GM20431 (cell line): ENCODE results near the gene PPHLN1.

Experiments used
- in situ Hi-C: fragments of 300-500 bp; cut with MseI, MboI; formaldehyde crosslinking; loops from one replicate; pipeline ENCODE4 v1.15.0; 2020; ENCODE audit warnings: low sequenced_read_pairs; ENCODE audit not compliant: unreplicated experiment

The PPHLN1 gene, protein sequence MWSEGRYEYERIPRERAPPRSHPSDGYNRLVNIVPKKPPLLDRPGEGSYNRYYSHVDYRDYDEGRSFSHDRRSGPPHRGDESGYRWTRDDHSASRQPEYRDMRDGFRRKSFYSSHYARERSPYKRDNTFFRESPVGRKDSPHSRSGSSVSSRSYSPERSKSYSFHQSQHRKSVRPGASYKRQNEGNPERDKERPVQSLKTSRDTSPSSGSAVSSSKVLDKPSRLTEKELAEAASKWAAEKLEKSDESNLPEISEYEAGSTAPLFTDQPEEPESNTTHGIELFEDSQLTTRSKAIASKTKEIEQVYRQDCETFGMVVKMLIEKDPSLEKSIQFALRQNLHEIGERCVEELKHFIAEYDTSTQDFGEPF

DNA sequence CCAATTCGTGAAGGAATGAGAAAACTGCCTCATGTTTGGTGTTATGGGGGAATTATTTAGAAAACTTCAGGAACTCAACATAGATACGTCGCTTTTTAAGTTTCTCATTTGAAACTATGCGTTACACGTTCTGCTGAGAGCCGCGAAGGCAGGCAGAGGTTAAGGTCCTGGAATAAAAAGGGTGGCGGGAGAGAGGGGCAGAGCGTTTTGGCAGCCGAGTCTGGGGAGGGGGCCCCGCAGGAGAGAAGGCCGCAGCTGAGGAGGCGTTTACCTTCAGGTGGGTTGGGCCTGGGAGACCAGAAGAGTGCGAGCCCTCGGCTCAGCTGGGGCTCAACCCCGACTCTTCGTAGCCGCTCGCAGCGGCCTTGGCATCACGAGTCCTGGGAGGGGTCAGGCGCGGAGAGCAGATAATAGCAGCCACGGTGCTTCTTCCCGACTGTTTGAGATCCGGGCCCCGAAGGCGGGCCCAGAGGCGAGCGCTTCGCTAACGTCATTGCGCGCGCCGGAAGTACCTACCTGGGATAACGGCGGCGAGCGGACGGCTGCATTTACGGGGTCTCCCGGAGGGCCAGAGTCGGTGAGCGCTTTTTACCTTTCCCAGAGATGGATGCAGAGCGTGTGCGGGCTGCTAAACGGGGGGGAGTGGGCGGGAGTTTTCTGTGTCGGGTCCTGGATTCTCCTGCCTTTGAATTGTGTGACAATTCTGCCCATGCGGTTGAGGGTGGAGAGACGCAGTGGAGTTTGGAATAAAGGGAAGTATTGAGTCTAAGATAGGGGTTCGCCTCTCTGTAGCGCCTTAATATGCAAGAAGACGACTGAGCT is at the start of gene PPHLN1, which contains the start of gene ZCRB1:
Gene PPHLN1, plus strand, starts transcription at position 515 of the 822 bp plus-strand sequence. CDS start 9,736 bp downstream, outside the sequence.
Gene ZCRB1, minus strand, starts transcription at position 442 of the 822 bp plus-strand sequence. CDS start 1,992 bp downstream, outside the sequence.
- in situ Hi-C loops, result no loop called here

DNA sequence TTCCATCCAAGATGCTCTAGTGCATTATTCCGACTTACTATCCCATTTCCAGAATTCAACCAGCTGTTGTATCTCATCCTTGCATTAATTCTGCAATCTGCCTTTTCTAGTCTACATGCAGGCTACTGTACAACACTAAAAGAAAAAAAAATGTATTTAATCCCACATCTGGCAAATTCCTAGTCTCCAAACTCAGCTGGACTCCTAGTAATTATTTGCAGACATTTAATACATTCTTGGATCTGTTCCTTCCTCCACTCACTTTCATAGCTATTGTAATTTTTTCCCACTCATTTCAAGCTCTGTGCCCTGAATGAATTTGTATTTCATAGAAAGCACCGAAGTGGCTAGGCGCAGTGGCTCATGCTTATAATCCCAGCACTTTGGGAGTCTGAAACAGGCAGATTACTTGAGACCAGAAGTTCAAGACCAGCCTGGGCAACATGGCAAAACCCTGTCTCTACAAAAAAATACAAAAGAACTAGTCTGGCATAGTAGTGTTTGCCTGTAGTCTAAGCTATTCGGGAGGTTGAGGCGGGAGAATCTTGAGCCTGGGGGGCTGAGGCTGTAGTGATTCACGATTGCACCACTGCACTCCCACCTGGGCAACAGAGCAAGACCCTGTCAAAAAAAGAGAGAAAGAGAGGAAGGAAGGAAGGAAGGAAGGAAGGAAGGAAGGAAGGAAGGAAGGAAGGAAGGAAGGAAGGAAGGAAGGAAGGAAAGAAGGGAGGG is 48.4 kb upstream of the PPHLN1 start:
- in situ Hi-C loops, result no loop called here

DNA sequence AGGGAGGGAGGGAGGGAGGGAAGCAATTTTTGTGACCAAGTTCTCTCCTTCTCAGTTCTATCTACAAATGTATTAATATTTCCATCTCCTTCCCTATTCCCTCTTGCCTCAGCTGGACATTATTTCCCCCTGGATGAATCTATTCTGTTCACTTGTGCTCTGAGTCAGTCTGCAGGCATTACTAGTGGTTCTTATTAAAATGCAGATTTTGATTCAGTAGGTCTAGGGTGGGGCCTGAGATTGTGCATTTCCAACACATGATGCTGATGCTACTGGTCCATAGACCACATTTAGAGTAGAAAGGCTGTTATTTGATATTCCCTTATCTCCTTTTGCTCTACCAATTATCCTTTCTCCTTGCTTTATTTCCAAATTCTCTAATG is 47.8 kb upstream of the PPHLN1 start:
- in situ Hi-C loops, result no loop called here

DNA sequence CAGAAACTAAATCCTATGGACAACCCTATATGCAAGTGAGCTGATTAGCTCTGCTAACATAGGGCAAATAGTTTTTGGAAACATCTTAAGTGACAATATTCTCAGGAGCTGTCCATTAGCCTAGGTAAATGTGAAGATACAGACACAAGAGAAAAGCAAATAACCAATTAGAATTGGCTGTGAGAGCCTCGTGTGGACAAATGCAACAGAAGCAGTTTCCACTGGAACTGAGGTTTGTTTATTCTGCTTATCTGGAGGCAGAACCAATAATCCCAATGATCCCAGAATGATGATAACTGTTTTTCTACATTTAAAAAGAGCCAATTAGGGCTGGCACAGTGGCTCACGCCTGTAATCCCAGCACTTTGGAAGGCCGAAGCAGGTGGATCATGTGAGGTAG is 44.7 kb upstream of the PPHLN1 start:
- in situ Hi-C loops, result no loop called here

DNA sequence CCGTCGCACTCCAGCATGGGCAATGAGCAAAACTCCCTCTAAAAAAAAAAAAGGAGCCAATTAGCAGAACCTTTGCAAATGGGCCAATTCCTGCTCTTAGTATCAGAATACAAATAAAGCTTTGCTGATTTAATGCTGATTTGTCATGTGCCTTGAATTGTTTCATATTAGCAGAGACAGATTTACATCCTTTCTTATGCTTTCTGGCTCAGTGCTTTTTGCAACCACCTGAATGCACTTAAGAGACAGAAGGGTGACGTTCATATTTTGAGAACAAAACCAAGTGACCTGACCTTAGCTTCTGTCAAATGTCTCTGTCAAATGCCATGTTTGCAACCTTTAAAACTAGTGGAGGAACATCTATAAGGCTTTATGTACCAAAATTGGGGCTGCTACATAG is 44.1 kb upstream of the PPHLN1 start:
- in situ Hi-C loops, result no loop called here

DNA sequence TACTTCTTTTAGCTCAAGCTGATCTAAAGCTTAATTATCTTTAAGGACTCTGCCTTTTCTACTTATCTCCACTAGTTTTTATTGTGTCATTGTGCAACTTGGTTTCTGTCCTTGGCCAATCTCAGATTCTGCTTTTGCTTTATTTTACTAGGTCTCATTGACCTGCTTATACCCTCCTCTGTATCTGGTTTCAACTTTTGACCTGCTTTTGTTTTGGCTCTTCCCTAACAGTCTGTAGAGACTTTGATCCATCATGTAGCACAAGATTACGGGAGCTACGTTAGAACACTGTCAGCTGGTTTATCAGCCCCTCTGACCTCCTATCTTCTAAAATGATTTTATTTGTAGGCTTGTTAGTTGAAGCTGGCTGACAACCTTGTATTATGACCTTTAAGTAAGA is 43.7 kb upstream of the PPHLN1 start:
- in situ Hi-C loops, result no loop called here

DNA sequence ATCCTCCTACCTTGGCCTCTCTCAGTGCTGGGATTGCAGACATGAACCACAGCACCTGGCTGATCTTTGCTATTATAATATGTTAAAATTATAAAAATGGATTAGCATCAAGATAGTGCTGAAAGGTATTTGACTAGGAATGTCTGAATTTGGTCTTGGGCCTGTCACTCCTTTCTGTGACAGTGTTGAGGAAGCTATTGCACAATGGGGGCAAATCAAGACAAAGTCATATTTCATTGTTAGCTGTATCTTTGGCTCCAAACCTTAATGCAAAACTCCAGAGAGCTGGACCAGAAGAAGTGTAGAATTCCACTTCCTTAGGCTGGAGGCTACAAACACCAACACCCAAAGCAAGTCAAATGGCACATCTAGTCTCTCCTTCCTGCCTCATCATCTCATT is 42.2 kb upstream of the PPHLN1 start:
- in situ Hi-C loops, result no loop called here

DNA sequence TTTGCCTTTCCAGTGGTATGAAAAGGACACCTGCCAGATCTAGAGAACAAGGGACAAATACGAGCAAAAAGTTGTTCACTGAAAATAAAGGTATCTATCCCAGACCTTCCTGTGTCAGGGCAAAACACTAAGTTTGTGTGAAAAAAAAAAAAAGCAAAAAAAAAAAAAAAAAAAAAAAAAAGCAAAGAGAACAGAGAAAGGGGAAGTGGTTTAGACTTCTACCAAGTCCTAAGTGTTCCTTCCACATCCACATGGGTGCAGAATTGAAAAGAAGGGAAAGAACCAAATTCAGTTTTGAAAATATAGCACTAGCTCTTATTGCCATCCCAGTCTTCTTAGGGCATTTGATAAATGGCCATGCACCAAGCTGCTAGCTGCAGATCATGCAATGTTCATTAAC is 41.8 kb upstream of the PPHLN1 start:
- in situ Hi-C loops, result no loop called here

DNA sequence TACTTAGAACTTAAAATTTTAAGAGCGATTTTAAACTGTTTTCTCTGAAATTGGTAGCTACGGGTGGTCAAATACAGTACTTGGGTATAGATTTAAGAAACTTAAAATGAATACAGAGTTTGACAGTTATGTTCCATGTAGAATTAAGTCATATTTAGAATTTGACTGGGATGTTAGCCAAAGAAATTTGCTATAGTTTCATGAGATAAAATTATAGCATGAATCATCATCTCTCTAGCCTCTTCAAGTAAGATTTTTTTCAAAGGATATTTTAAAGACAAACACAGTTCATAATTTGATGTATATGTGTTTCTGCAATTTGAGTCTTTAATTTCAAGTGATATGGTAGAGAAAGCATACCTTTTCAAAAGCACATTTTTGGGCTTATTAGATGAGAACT is 41.1 kb upstream of the PPHLN1 start:
- in situ Hi-C loops, result no loop called here

DNA sequence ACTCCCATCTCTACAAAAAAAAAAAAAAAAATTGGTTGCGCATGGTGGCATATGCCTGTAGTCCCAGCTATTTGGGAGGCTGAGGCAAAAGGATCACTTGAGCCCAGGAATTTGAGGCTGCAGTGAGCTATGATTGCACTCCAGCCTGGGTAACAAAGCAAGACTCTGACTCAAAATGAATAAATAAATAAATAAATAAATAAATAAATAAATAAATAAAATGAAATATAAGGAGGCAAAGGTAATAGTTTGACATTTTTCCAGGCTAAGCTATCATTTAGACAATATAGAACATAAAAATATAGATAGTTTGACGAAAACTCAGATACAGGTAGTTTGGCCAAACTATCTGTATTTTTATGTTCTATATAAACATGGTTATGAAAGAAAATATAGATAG is 40.5 kb upstream of the PPHLN1 start:
- in situ Hi-C loops, result no loop called here

DNA sequence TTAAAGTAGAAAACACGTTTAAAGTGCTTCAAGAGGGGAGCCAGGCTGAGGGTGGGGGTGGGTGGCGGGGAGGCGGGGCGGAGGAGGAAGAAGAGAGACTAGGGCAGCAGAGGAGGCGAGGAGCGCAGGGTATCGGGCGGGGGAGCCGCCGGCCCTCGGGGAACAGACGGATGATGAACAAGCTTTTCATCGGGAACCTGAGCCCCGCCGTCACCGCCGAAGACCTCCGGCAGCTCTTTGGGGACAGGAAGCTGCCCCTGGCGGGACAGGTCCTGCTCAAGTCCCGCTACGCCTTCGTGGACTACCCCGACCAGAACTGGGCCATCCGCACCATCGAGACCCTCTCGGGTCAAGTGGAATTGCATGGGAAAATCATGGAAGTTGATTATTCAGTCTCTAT is 39.2 kb upstream of the PPHLN1 start:
- in situ Hi-C loops, result no loop called here

DNA sequence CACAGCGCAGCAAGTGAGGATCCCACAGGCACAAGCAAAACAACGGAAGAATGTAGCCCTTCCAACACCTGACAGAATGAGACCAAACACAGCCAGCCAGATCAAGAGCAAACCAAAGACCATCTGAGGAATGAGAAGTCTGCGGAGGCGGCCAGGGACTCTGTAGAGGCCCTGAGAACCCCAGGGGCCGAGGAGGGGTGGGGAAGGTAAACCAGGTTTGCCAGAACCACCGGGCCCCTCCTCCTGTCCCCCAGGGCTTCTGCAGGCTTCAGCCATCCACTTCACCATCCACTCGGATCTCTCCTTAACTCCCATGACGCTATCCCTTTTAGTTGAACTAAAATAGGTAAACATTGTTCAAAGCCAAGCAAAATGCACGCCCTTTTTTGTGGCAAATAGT is 37.4 kb upstream of the PPHLN1 start:
- in situ Hi-C loops, result no loop called here

DNA sequence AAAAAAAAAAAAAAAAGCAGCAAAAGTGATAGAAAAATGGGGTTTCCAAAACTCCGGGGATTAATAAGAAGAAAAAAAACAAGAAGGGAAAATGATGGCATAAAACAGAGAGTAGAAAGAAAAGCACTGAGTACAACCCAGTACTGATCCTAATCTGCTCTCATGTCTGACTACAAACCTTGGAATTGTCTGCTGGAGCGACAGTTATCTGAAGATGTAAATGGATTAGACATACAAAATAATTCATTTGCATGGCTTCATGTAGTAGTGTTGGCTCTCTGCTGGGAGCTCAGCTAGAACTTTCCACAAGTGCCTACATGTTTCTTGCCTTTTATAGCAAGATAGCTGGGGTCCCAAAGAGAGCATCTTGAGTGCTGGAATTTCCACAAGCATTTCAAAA is 34.3 kb upstream of the PPHLN1 start:
- in situ Hi-C loops, result no loop called here

DNA sequence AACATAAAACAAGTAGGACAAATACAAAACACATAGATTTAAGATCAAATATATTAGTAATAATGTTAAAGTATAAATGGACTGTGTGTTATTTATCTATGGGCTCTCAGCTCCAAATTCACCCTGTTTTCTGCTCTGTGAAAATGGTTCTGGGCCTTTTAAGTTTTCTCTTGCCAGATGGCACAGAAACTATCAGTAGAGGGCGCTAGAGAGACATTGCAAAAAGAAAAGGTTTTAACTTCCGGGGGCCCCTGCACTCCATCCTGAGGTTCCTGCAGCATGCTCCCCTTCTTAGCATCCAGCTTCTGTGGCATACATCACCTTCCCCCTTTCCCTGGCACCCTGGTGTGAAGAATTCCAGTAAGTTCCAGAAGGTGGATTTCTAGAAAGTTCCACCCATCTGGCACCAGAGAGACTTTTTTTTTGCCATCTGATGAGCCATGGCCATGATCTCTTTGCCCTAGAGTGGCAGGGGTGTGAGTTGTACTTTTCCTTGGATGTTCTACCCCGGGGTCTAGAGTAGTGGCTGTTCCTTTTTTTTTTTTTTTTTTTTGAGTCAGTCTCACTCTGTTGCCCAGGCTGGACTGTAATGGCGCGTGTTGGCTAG is 29.4 kb upstream of the PPHLN1 start:
- in situ Hi-C loops, result no loop called here

DNA sequence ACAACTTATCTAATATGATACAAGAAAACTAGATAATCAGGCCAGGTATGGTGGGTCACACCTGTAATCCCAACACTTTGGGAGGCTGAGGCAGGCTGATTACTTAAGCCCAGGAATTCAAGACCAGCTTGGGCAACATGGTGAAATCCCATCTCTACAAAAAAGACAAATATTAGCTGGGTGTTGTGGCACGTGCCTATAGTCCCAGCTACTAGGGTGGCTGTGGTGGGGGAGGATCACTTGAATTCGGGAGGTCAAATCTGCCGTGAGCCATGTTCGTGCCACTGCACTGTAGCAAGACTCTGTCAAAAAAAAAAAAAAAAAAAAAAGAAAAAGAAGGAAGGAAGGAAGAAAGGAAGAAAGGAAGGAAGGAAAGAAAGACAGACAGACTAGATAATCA is 27.1 kb upstream of the PPHLN1 start:
- in situ Hi-C loops, result no loop called here

DNA sequence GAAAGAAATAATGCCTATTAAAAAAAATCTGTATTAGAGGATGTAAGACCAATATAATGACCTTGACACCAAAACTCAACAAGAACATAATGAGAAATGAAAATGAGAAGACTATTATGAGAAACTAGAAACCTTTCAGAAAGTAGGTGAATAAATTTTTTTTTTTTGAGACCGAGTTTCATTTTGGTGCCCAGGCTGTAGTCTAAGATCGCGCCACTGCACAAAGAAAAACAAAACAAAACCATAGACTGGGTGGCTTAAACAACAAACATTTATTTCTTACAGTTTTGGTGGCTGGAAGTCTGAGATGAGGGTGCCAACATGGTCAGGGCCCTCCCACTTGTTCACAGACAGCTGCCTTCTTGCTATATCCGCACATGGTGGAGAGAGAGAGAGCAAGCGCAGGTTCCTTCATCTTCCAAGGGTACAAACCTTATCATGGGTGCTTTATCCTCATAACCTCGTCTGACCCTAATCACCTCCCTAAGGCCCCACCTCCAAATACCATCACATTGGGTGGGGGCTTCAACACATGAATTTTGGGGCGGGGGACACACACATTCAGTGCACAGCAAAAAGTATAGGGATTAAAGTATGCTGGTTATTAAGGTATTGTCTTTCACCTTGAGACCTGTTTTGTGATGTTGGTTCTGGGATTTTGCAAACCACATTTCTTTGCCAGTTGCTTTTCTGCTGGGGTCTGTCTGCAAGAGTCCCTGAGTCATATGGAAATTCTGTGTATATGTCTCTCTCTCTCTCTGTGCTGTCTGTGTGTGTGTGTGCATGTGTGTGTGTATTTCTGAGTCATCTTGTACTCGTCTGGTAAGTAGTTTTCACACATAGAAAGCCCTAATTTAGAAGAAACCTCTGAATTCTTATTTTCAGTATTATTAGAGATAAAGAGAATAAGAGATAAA is 26.3 kb upstream of the PPHLN1 start:
- in situ Hi-C loops, result no loop called here

DNA sequence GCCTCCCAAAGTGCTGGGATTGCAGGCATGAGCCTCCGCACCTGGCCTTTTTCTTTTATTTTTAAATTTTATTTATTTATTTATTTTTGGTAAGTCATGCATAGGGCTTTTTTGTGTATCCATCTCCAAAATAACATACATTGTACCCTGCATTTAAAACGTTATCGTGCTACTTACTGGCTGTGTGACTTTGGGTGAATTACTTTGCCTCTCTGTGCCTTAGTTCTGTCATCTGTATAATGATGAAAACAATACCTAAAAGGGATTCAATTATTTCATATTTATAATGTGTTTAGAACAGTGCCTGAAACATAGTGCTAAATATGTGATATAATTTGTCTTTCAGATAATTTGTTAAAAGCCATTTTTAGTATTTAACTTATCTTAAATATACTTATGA is 19.7 kb upstream of the PPHLN1 start:
- in situ Hi-C loops, result no loop called here

DNA sequence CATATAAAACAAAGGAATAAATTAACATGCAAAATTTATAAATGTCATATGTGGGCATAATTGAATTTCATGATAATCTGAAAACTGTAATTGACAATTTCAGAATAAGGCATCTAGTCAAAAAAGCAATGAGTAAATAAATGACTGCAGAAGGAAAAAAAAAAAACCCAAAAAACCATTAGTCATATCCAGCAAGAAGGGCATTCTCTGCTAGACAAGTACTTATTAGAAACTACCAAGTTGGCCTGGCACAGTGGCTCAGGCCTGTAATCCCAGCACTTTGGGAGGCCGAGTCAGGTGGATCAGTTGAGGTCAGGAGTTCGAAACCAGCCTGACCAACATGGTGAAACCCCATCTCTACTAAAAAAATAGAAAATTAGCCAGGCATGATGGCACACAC is 17.6 kb upstream of the PPHLN1 start:
- in situ Hi-C loops, result no loop called here

DNA sequence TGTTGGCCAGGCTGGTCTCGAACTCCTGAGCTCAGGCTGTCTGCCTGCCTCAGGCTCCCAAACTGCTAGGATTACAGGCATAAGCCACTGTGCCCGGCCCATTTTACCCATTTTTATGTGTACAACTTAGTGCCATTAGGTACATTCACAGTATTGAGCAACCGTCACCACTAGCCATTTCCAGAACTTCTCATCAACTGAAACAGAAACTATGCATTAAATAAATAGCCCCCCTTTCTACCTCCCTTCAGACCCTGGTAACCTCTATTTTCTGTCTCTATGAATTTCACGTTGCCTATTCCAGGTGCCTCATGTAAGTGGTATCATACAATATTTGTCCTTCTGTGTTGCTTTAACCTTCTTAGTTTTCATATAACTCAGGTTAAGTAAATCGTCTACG is 16.0 kb upstream of the PPHLN1 start:
- in situ Hi-C loops, result no loop called here
